Cortex of kidney (tissue), 1 donor: ENCODE results near the gene COX8C.
"Not testable (repeated sequence)": the region's sequence is repeated elsewhere in the genome, so short reads cannot be mapped to it uniquely, and the experiment has no call there.

Experiments
- DNase-seq: peaks from one replicate; lab custom pipeline; 2025; lab: John Stamatoyannopoulos, UW

COX8C gene

DNA sequence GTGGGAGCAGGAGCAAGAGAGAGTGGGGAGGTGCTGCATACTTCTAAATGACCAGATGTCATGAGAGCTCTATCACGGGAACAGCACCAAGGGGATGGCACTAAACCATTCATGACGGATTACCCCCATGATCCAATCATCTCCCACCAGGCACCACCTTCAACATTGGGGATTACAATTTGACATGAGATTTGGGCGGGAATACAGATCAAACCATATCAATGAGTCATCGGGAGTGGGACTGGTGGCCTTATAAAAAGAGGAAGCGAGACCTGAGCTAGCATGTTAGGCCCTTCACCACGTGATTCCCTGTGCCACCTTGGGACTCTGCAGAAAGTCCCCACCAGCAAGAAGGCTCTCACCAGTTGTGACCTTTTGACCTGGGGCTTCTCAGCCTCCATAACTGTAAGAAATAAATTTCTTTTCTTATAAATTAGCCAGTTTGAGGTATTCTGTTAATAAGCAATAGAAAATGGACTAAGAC is 28.7 kb downstream of the COX8C start:
- no peak for DNase-seq

GRCh38 chr14:93379831-93380230 is 32.8 kb downstream of the COX8C start:
- DNase-seq: no peak

- no peak for DNase-seq
Measured at GRCh38 chr14:93381644-93382043, 34.7 kb downstream of the COX8C start.

- not testable (repeated sequence) for DNase-seq
Measured at GRCh38 chr14:93384256-93384655, 37.3 kb downstream of the COX8C start.

DNA sequence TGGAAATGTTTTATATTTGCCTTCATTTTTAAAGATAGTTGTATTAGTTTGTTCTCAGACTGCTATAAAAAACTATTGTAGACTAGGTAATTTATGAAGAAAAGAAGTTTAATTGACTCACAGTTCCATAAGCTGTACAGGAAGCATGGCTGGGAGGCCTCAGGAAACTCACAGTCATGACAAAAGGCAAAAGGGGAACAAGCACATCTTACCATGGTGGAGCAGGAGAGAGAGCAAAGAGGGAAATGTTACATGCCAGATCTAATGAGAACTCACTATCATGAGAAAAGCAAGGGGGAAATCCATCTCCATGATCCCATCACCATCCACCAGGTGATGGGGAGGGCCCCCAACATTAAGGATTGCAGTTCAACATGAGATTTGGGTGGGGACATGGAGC is 48.2 kb downstream of the COX8C start:
- DNase-seq: no peak

- no peak for DNase-seq
Measured at GRCh38 chr14:93396456-93396855, 49.5 kb downstream of the COX8C start.
